Measurements from ENCODE around the gene LCMT1. TPM values are rescaled to one million over a fixed set of nuclear protein-coding genes. Genes with fewer than 3 reads are reported as not detected.
A peak's percentile ranks its signal among the peaks of the same experiment; 100 is the strongest.

Gene LCMT1
- total and polyA plus RNA-seq, 2 of the 13 experiments (the other 11 are each of a cell fraction or from before 2014, with no cell fraction given): 41.2 to 48.7 TPM

DNA sequence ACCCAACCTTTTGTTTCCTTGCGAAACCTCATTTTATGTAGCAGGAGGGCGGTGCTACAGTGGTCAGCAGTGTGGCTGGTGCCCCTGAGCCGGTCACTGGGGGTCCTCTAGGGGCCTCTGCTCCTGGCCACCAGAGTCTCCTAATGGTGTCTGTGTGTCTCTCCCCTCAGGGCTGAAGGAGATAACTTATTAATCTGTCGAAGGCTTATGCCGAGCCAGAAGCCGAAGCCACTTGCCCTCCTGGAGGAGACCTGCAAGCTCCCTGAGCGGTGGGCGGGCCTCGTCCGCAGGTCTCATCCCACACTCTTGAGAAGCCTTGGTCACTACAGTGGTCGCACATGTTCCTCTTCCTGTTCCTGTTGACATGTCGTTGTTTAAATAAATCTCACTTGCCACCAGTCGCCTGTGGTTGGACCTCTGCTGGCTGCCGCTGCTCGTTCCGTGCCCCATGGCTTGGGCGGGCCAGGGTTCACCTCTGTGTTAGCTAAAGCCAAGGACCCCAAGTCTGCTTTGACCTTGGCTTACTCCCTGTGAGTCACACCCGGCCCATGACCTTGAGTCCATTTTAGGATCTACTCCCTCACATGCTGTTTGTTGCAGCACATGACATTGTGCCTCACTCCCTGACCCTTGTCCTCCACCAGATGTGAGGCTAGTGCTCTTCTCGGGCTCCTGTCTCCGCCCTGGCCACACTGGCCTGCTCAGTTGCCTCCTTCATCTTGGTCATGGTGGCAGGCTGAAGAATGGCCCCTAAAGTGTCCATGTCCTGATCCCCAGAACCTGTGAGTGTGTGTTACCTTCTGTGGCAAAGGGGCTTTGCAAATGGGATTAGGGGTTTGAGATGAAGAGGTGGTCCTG is 66.5 kb downstream of the LCMT1 start (continued):
- TF ChIP-seq MAFK (conservative IDR thresholded peaks at IDR 0.05 in 1 of 2, IDR thresholded peaks at IDR 0.05 in 1 of 2; ENCODE audit: low read length in 2 of 2) (0 out of 4 replicates have a peak, but pooled peaks of 1 of the 2 experiments have one; percentile 2), BRCA1 (CRISPR knock-in tag; IDR thresholded peaks at IDR 0.05) (peak; percentile 87), ZNF546 (CRISPR knock-in tag; conservative IDR thresholded peaks at IDR 0.05) (no peak; the same call in 1 of the 2 replicates), ZFP36L1 (CRISPR knock-in tag; IDR thresholded peaks at IDR 0.05) (peak; percentile 94; the same call in 1 of the 2 replicates), SMARCE1 (IDR thresholded peaks at IDR 0.05; ENCODE audit: borderline replicate concordance) (no peak), REL (CRISPR knock-in tag; conservative IDR thresholded peaks at IDR 0.05) (no peak; the same call in 1 of the 2 replicates), NFE2L2 (IDR thresholded peaks at IDR 0.05; ENCODE audit: low read length) (no peak), KLF9 (CRISPR knock-in tag; IDR thresholded peaks at IDR 0.05; ENCODE audit: low read depth) (no peak; the same call in 1 of the 2 replicates), ZNF616 (CRISPR knock-in tag; IDR thresholded peaks at IDR 0.05; ENCODE audit: low read depth) (peak; percentile 84; the same call in 1 of the 2 replicates), PHF21A (CRISPR knock-in tag; IDR thresholded peaks at IDR 0.05) (peak; percentile 99), REPIN1 (CRISPR knock-in tag; IDR thresholded peaks at IDR 0.05; ENCODE audit: borderline replicate concordance, low read depth) (peak; percentile 83), NFKB2 (CRISPR knock-in tag; IDR thresholded peaks at IDR 0.05; ENCODE audit: borderline replicate concordance) (peak; percentile 82; the same call in 1 of the 2 replicates), SUZ12 (IDR thresholded peaks at IDR 0.05; ENCODE audit: low read depth, low read length) (no peak), ZNF607 (CRISPR knock-in tag; IDR thresholded peaks at IDR 0.05; ENCODE audit: borderline replicate concordance) (peak; percentile 97), ZNF224 (CRISPR knock-in tag; IDR thresholded peaks at IDR 0.05) (peak; percentile 97), ZNF841 (CRISPR knock-in tag; IDR thresholded peaks at IDR 0.05; ENCODE audit: borderline replicate concordance) (no peak), FOXK2 (IDR thresholded peaks at IDR 0.05) (peak; percentile 95), ZNF766 (CRISPR knock-in tag; IDR thresholded peaks at IDR 0.05; ENCODE audit: borderline replicate concordance) (no peak), EED (CRISPR knock-in tag; IDR thresholded peaks at IDR 0.05) (no peak; the same call in 1 of the 2 replicates), ZNF12 (CRISPR knock-in tag; IDR thresholded peaks at IDR 0.05) (peak; percentile 93), HHEX (CRISPR knock-in tag; IDR thresholded peaks at IDR 0.05) (peak; percentile 67), CAMTA2 (CRISPR knock-in tag; IDR thresholded peaks at IDR 0.05; ENCODE audit: borderline replicate concordance) (no peak), BCL6 (CRISPR knock-in tag; IDR thresholded peaks at IDR 0.05) (peak; percentile 92), PAX8 (CRISPR knock-in tag; IDR thresholded peaks at IDR 0.05; ENCODE audit: borderline replicate concordance) (0 out of 2 replicates have a peak, but pooled peaks have one; percentile 43), MATR3 (CRISPR knock-in tag; IDR thresholded peaks at IDR 0.05) (no peak)
- TF ChIP-seq, protein P1, sequence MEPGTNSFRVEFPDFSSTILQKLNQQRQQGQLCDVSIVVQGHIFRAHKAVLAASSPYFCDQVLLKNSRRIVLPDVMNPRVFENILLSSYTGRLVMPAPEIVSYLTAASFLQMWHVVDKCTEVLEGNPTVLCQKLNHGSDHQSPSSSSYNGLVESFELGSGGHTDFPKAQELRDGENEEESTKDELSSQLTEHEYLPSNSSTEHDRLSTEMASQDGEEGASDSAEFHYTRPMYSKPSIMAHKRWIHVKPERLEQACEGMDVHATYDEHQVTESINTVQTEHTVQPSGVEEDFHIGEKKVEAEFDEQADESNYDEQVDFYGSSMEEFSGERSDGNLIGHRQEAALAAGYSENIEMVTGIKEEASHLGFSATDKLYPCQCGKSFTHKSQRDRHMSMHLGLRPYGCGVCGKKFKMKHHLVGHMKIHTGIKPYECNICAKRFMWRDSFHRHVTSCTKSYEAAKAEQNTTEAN (CRISPR knock-in tag; conservative IDR thresholded peaks at IDR 0.05): 0 out of 2 replicates have a peak, but pooled peaks have one; percentile 74
- TF ChIP-seq, protein P2, sequence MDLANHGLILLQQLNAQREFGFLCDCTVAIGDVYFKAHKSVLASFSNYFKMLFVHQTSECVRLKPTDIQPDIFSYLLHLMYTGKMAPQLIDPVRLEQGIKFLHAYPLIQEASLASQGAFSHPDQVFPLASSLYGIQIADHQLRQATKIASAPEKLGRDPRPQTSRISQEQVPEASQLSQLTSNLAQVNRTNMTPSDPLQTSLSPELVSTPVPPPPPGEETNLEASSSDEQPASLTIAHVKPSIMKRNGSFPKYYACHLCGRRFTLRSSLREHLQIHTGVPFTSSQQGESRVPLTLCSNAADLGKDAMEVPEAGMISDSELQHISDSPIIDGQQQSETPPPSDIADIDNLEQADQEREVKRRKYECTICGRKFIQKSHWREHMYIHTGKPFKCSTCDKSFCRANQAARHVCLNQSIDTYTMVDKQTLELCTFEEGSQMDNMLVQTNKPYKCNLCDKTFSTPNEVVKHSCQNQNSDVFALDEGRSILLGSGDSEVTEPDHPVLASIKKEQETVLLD (CRISPR knock-in tag; IDR thresholded peaks at IDR 0.05; ENCODE audit: low read depth): no peak
- TF ChIP-seq, protein P3, sequence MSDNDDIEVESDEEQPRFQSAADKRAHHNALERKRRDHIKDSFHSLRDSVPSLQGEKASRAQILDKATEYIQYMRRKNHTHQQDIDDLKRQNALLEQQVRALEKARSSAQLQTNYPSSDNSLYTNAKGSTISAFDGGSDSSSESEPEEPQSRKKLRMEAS (IDR thresholded peaks at IDR 0.05): peak; percentile 92
